BJ (cell line): ENCODE measurements around the gene THAP10. TPM values are rescaled to one million over a fixed set of nuclear protein-coding genes. Genes with fewer than 3 reads are reported as not detected.
A peak's percentile ranks its signal among the peaks of the same experiment; 100 is the strongest.
"Not testable (repeated sequence)": the region's sequence is repeated elsewhere in the genome, so short reads cannot be mapped to it uniquely, and the experiment has no call there.

Experiments used
- CTCF ChIA-PET: fragments of 350-600 bp; formaldehyde crosslinking; extraction: SDS; loops from one replicate; lab custom pipeline; 2021; ENCODE audit warnings: antibody characterized with exemption, inconsistent platforms; lab: Yijun Ruan, JAX
- POLR2A ChIA-PET: fragments of 300-600 bp; sonication (Branson Sonifier 250); formaldehyde crosslinking; extraction: SDS; loops from one replicate; lab custom pipeline; 2021; ENCODE audit warnings: antibody characterized with exemption; lab: Charles Lee
- DNase-seq: peaks from one replicate; pipeline ENCODE4 v3.0.0-alpha.2; 2011; ENCODE audit warnings: low read depth
- H3K27me3 ChIP-seq: 2 replicates; pipeline ENCODE4 v1.6.0; 2011; ENCODE audit warnings: low read length; ENCODE audit not compliant: control insufficient read depth, insufficient read depth
- H3K36me3 ChIP-seq: 2 replicates; pipeline ENCODE4 v1.5.1; 2011; ENCODE audit warnings: low read length; ENCODE audit not compliant: control insufficient read depth, insufficient read depth
- H3K4me3 ChIP-seq: 2 replicates; pipeline ENCODE4 v1.5.1; 2011; ENCODE audit warnings: low read depth, mild to moderate bottlenecking, control low read depth, low read length
- CTCF ChIP-seq: IDR thresholded peaks from 2 replicates; pipeline ENCODE4 v1.5.1; 2011; ENCODE audit warnings: low read depth, mild to moderate bottlenecking, control low read depth, inconsistent platforms, low read length, moderate library complexity; ENCODE audit not compliant: insufficient read depth
- polyA plus RNA-seq: library from polyadenylated mRNA; depleted of rRNA; stranded (reverse); fragments of >200 nt; gene quantifications from 2 replicates; pipeline ENCODE4 v1.2.3, GENCODE V29; 2011

Gene THAP10
- polyA plus RNA-seq, 1 experiment = 2.8 TPM

- TF ChIP-seq CTCF = no peak
- Histone ChIP-seq H3K36me3 (no peaks in the 10 kb centered on the region), H3K4me3 (no peak overlapping the region), H3K27me3 (no peaks in the 10 kb centered on the region)
- ChIA-PET POLR2A (no interaction called here), CTCF (interaction anchor here (1.6 kb wide), 2 partner anchors 32 to 35 kb away, joined by 3 to 6 read pairs; no protein-coding TSS in a partner anchor)
- no peak for DNase-seq
These were observed 32.2 kb downstream of the THAP10 start for GRCh38 chr15:70859998-70860397.

- TF ChIP-seq CTCF = no peak
- H3K27me3 ChIP-seq = no peaks in the 10 kb centered on the region
- no peak overlapping the region for H3K4me3 ChIP-seq
- ChIA-PET CTCF (interaction anchor here (0.5 to 5.7 kb wide), 5 partner anchors 15 to 45 kb away, joined by 3 to 35 read pairs (median 4); no protein-coding TSS in a partner anchor), POLR2A (no interaction called here)
- no peak for DNase-seq
- H3K36me3 ChIP-seq = no peaks in the 10 kb centered on the region
These were observed 32.8 kb downstream of the THAP10 start for GRCh38 chr15:70859322-70859908.

DNA sequence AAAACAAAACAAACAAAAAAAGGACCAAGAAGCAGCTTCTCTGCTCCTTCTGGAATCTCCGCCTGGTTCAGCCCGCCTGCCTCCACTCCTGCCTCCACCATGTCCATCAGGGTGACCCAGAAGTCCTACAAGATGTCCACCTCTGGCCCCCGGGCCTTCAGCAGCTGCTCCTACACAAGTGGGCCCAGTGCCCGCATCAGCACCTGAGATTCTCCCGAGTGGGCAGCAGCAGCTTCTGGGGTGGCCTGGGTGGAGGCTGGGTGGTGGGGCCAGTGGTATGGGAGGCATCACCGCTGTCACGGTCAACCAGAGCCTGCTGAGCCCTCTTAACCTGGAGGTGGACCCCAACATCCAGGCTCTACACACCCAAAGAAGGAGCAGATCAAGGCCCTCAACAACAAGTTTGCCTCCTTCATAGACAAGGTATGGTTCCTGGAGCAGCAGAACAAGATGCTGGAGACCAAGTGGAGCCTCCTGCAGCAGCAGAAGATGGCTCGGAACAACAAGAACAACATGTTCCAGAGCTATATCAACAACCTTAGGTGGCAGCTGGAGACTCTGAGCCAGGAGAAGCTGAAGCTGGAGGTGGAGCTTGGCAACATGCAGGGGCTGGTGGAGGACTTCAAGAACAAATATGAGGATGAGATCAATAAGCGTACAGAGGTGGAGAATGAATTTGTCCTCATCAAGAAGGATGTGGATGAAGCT, 33.5 kb downstream of the THAP10 start:
- POLR2A ChIA-PET, H3K27me3 ChIP-seq, H3K4me3 ChIP-seq, DNase-seq, H3K36me3 ChIP-seq: not testable (repeated sequence)
- CTCF ChIA-PET = interaction anchor here (0.5 to 5.7 kb wide), 6 partner anchors 16 to 44 kb away, joined by 3 to 35 read pairs (median 4); no protein-coding TSS in a partner anchor

GRCh38 chr15:70857562-70858285, 34.5 kb downstream of the THAP10 start:
- CTCF ChIA-PET = interaction anchor here (1.4 to 5.7 kb wide), 3 partner anchors 11 to 24 kb away, joined by 3 to 35 read pairs (median 14); no protein-coding TSS in a partner anchor
- Histone ChIP-seq H3K36me3 (no peaks in the 10 kb centered on the region), H3K27me3 (no peaks in the 10 kb centered on the region), H3K4me3 (no peak overlapping the region)
- no peak for TF ChIP-seq CTCF
- no peak for DNase-seq
- POLR2A ChIA-PET = interaction anchor here (0.6 kb wide), 1 partner anchor 1692 kb away, joined by 9 read pairs; no protein-coding TSS in a partner anchor

- H3K27me3 ChIP-seq = no peaks in the 10 kb centered on the region
- no peak overlapping the region for H3K4me3 ChIP-seq
- POLR2A ChIA-PET = interaction anchor here (0.6 kb wide), 1 partner anchor 1692 kb away, joined by 9 read pairs; no protein-coding TSS in a partner anchor
- peak; percentile 98 for DNase-seq
- CTCF ChIA-PET = interaction anchor here (1.1 to 5.7 kb wide), 4 partner anchors 12 to 45 kb away, joined by 3 to 35 read pairs (median 10); no protein-coding TSS in a partner anchor
- H3K36me3 ChIP-seq = no peaks in the 10 kb centered on the region; the same call in 1 of the 2 replicates
- TF ChIP-seq CTCF = no peak
These were observed 35.2 kb downstream of the THAP10 start for GRCh38 chr15:70856884-70857561.
